GM23248 (cell line): ENCODE data around the gene HUS1. TPM values are rescaled to one million over a fixed set of nuclear protein-coding genes. Genes with fewer than 3 reads are reported as not detected.
A peak's percentile ranks its signal among the peaks of the same experiment; 100 is the strongest.

ENCODE experiments used
- DNase-seq: peaks from one replicate; pipeline ENCODE4 v3.0.0-alpha.2; 2015
- H2AFZ ChIP-seq: fragments of 200-600 bp; sonication (generic); 2 replicates; pipeline ENCODE4 v1.6.1; 2016; ENCODE audit warnings: antibody characterized with exemption
- H3F3A ChIP-seq: fragments of 200-600 bp; sonication (generic); 2 replicates; pipeline ENCODE4 v1.6.1; 2016; ENCODE audit warnings: mild to moderate bottlenecking, antibody characterized with exemption, mixed run types; ENCODE audit not compliant: insufficient read depth
- H3K27ac ChIP-seq: fragments of 200-600 bp; sonication (generic); 2 replicates; pipeline ENCODE4 v1.5.1; 2016; ENCODE audit warnings: mild to moderate bottlenecking
- H3K27me3 ChIP-seq: fragments of 200-600 bp; sonication (generic); replicated peaks from 2 replicates; pipeline ENCODE4 v1.6.1; 2016; ENCODE audit warnings: mild to moderate bottlenecking; ENCODE audit not compliant: insufficient read depth
- H3K36me3 ChIP-seq: fragments of 200-600 bp; sonication (generic); 2 replicates; pipeline ENCODE4 v1.6.1; 2016; ENCODE audit warnings: low read depth, mild to moderate bottlenecking
- H3K4me1 ChIP-seq: fragments of 200-600 bp; sonication (generic); 2 replicates; pipeline ENCODE4 v1.6.1; 2016; ENCODE audit warnings: mild to moderate bottlenecking; ENCODE audit not compliant: insufficient read depth
- H3K4me2 ChIP-seq: fragments of 200-600 bp; sonication (generic); one replicate; pipeline ENCODE4 v1.6.1; 2016; ENCODE audit warnings: mild to moderate bottlenecking; ENCODE audit not compliant: unreplicated experiment
- H3K4me3 ChIP-seq: fragments of 200-600 bp; sonication (generic); 2 replicates; pipeline ENCODE4 v1.5.1; 2016; ENCODE audit warnings: mild to moderate bottlenecking
- H3K79me2 ChIP-seq: fragments of 200-600 bp; sonication (generic); 2 replicates; pipeline ENCODE4 v1.6.1; 2016; ENCODE audit warnings: mild to moderate bottlenecking; ENCODE audit not compliant: insufficient read depth
- H3K9ac ChIP-seq: fragments of 200-600 bp; sonication (generic); 2 replicates; pipeline ENCODE4 v1.6.1; 2016; ENCODE audit warnings: mild to moderate bottlenecking
- H3K9me2 ChIP-seq: fragments of 200-600 bp; sonication (generic); 2 replicates; pipeline ENCODE4 v1.6.1; 2016; ENCODE audit warnings: mixed run types, mild to moderate bottlenecking, moderate library complexity; ENCODE audit not compliant: insufficient read depth
- H3K9me3 ChIP-seq: fragments of 200-600 bp; sonication (generic); one replicate; pipeline ENCODE4 v1.6.1; 2017; ENCODE audit warnings: low read depth
- H4K20me1 ChIP-seq: fragments of 200-600 bp; sonication (generic); 2 replicates; pipeline ENCODE4 v1.6.0; 2016; ENCODE audit not compliant: insufficient read depth
- EZH2 ChIP-seq: fragments of 200-600 bp; sonication (generic); IDR thresholded peaks from 2 replicates; pipeline ENCODE4 v1.6.1; 2018; ENCODE audit warnings: antibody characterized with exemption, mild to moderate bottlenecking; ENCODE audit not compliant: insufficient read depth, poor library complexity, severe bottlenecking
- EZH2phosphoT487 ChIP-seq: fragments of 200-600 bp; sonication (generic); IDR thresholded peaks from 2 replicates; pipeline ENCODE4 v1.6.1; 2018; ENCODE audit warnings: antibody characterized with exemption, moderate library complexity, mild to moderate bottlenecking, low read depth; ENCODE audit not compliant: insufficient read depth
- WGBS, 2 experiments: methylation state at CpG; one replicate each; pipeline ENCODE4 v1.1.6; 2015 to 2017; ENCODE audit warnings: low lambda C conversion rate in 2 of 2, low coverage in 1 of 2; ENCODE audit errors: missing lambda C conversion rate in 2 of 2; 5-methylcytosine and 5-hydroxymethylcytosine counted together
- in situ Hi-C: fragments of 300-500 bp; cut with MboI; formaldehyde crosslinking; loops from 2 replicates; pipeline ENCODE4 v1.15.0; 2020
- polyA plus RNA-seq: library from polyadenylated mRNA; unstranded; fragments of >200 nt; fragmentation: Nextera tagmentation; extraction: Ambion mirVana; gene quantifications from 2 replicates; pipeline ENCODE4 v1.2.1, GENCODE V29; 2016
- total RNA-seq: library from RNA; depleted of rRNA; stranded (reverse); fragments of >200 nt; shearing (Covaris generic); gene quantifications from 2 replicates; pipeline ENCODE4 v1.2.3, GENCODE V29; 2014

The HUS1 gene
- total and polyA plus RNA-seq, 2 experiments from 2014 or later, result 23.5 to 25.0 TPM

GRCh38 chr7:47942132-47942531 is 37.3 kb downstream of the HUS1 start:
- Histone ChIP-seq H3K27ac (peak overlapping the region; percentile 89), H3K4me2 (peak overlapping the region; percentile 49), H3K79me2 (no peaks in the 10 kb centered on the region), H3K27me3 (no peaks in the 10 kb centered on the region), H3K9me2 (no peaks in the 10 kb centered on the region), H4K20me1 (no peaks in the 10 kb centered on the region), H3F3A (peaks cover 22% of the 10 kb centered on the region), H3K9me3 (no peaks in the 10 kb centered on the region), H3K9ac (peak overlapping the region; percentile 63), H3K4me1 (peaks cover 42% of the 10 kb centered on the region), H2AFZ (peak overlapping the region; percentile 53), H3K36me3 (no peaks in the 10 kb centered on the region), H3K4me3 (peak overlapping the region; percentile 37; the same call in 1 of the 2 replicates)
- peak; percentile 57 for DNase-seq
- WGBS, 2 experiments, result 48 to 56% methylated on average over 10 of the region's 10 CpGs
- in situ Hi-C loops, result no loop called here
- TF ChIP-seq EZH2 (no peak), EZH2phosphoT487 (no peak)

- peak overlapping the region; percentile 63 for H3K9ac ChIP-seq
- H3K36me3 ChIP-seq, result no peaks in the 10 kb centered on the region
- no peak for TF ChIP-seq EZH2
- TF ChIP-seq EZH2phosphoT487, result no peak
- peaks cover 42% of the 10 kb centered on the region for H3K4me1 ChIP-seq
- peak; percentile 93 for DNase-seq
- H3K9me3 ChIP-seq, result no peaks in the 10 kb centered on the region
- no peaks in the 10 kb centered on the region for H3K79me2 ChIP-seq
- H3K27ac ChIP-seq, result peak overlapping the region; percentile 89
- H4K20me1 ChIP-seq, result no peaks in the 10 kb centered on the region
- H3K4me3 ChIP-seq, result peak overlapping the region; percentile 37
- in situ Hi-C loops, result no loop called here
- WGBS, 2 experiments, result 4 to 11% methylated on average over 9 of the region's 9 CpGs
- no peaks in the 10 kb centered on the region for H3K9me2 ChIP-seq
- H2AFZ ChIP-seq, result peak overlapping the region; percentile 56; the same call in 1 of the 2 replicates
- H3K27me3 ChIP-seq, result no peaks in the 10 kb centered on the region
- peak overlapping the region; percentile 49 for H3K4me2 ChIP-seq
- peaks cover 22% of the 10 kb centered on the region for H3F3A ChIP-seq
Measured at GRCh38 chr7:47941136-47941844, 38.1 kb downstream of the HUS1 start.

- Histone ChIP-seq H3K27ac (peak overlapping the region; percentile 89), H3F3A (peaks cover 22% of the 10 kb centered on the region), H3K79me2 (no peaks in the 10 kb centered on the region), H3K4me3 (peak overlapping the region; percentile 37; the same call in 1 of the 2 replicates), H3K9ac (peak overlapping the region; percentile 63), H3K4me2 (peak overlapping the region; percentile 49), H3K36me3 (no peaks in the 10 kb centered on the region), H4K20me1 (no peaks in the 10 kb centered on the region), H3K9me2 (no peaks in the 10 kb centered on the region), H3K9me3 (no peaks in the 10 kb centered on the region), H3K4me1 (peaks cover 42% of the 10 kb centered on the region), H2AFZ (peak overlapping the region; percentile 56), H3K27me3 (no peaks in the 10 kb centered on the region)
- in situ Hi-C loops, result no loop called here
- WGBS, 2 experiments, result 21 to 25% methylated on average over 14 of the region's 14 CpGs
- peak; percentile 92 for DNase-seq
- TF ChIP-seq EZH2phosphoT487, result no peak
- no peak for TF ChIP-seq EZH2
Measured at GRCh38 chr7:47940088-47941013, 39.1 kb downstream of the HUS1 start.

GRCh38 chr7:47939425-47940036 is 39.9 kb downstream of the HUS1 start:
- Histone ChIP-seq H3K27ac (peak overlapping the region; percentile 89), H3K4me1 (peaks cover 42% of the 10 kb centered on the region), H3K9me3 (no peaks in the 10 kb centered on the region), H3K9ac (peak overlapping the region; percentile 63; the same call in 1 of the 2 replicates), H2AFZ (peak overlapping the region; percentile 56), H3K4me3 (no peak overlapping the region), H3K4me2 (peak overlapping the region; percentile 49), H4K20me1 (no peaks in the 10 kb centered on the region), H3K36me3 (no peaks in the 10 kb centered on the region), H3K27me3 (no peaks in the 10 kb centered on the region), H3K9me2 (no peaks in the 10 kb centered on the region), H3K79me2 (no peaks in the 10 kb centered on the region), H3F3A (peaks cover 22% of the 10 kb centered on the region)
- TF ChIP-seq EZH2 (no peak), EZH2phosphoT487 (no peak)
- no peak for DNase-seq
- in situ Hi-C loops, result no loop called here
- 72 to 81% methylated on average over 4 to 7 of the region's 7 CpGs for WGBS, 2 experiments
